GM13977 (cell line): Measurements from ENCODE around the gene ARID1B.

Experiments used
- DNase-seq: peaks from one replicate; pipeline ENCODE4 v3.0.0; 2012; ENCODE audit warnings: low spot score
- CTCF ChIP-seq: IDR thresholded peaks from 2 replicates; pipeline ENCODE4 v1.5.1; 2012; ENCODE audit warnings: mild to moderate bottlenecking, control low read depth; ENCODE audit not compliant: insufficient read depth; ENCODE audit errors: extremely low read depth, missing control alignments
- in situ Hi-C: fragments of 300-500 bp; cut with MboI; formaldehyde crosslinking; loops from one replicate; pipeline ENCODE4 v1.12.0; 2022; ENCODE audit warnings: low sequenced_read_pairs, low pct_unique_long_range_greater_than_20kb, mixed read lengths, inconsistent platforms; ENCODE audit not compliant: unreplicated experiment

The ARID1B gene

DNA sequence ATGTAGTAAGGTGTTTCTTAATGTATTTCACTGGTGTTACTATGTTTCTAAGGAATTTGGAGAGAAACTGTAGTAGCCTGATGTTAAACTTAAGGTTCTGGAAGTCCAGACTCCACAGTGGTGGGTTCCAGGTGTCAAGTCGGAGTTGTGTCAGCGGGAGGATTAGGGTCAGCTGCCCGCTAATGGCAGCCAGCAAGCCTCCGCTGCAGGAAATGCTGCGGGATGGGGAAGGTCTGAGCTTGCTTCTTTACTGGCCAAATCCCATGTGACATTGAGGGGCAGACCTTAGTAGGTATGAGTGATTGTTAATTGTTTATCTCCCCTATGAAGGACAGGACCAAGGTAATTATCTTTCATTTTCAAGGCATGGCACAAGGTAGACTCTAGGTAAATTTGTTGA, 3.7 kb upstream of the ARID1B start:
- no peak for TF ChIP-seq CTCF
- in situ Hi-C loops: loop anchor here (25.0 kb wide), 1 partner anchor 211 kb away; no protein-coding TSS in a partner anchor
- no peak for DNase-seq

- in situ Hi-C loops: loop anchor here (25.0 kb wide), 1 partner anchor 212 kb away; no protein-coding TSS in a partner anchor
- no peak for TF ChIP-seq CTCF
- no peak for DNase-seq
Measured at GRCh38 chr6:156773935-156774852, 3.0 kb upstream of the ARID1B start.

GRCh38 chr6:156774863-156775405, 2.2 kb upstream of the ARID1B start:
- no peak for TF ChIP-seq CTCF
- in situ Hi-C loops: loop anchor here (25.0 kb wide), 1 partner anchor 213 kb away; no protein-coding TSS in a partner anchor
- no peak for DNase-seq

DNA sequence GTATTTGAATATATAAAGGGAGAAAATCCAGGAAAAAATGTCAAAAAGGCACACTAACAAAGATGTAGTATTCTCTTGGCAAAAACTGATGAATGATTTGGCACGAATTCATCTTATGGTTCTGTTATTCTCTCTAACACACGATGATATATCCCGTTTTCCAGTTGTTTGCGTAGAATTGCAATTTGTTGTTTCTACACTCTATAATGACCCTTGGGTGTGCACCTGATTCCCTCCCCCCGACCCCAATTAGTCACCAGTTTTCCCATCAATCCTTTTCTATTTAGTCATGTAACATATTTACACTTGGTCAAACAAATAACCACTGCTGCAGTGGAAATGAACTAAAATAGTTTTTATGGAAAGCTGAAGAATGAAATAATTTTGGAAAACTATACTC, 1.5 kb upstream of the ARID1B start:
- DNase-seq: no peak
- TF ChIP-seq CTCF: no peak
- in situ Hi-C loops: no loop called here

DNA sequence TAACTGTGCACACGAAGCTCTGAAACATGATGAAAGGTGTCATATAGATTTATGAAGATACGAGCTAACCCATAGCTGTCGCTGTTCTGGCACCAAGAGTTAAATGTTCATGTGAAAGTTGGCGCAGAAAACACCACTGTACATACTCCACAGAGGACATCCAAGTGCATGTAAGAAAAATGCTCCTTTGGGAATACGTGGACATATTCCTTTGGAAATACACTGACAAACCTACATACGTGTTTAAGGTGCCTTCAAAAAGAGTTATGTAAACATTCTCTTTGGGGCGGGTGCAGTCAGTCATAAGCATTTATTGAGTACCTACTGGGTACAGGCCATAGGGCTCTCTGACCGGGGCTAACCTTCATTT, 723 bp upstream of the ARID1B start:
- in situ Hi-C loops: no loop called here
- TF ChIP-seq CTCF: peak; percentile 19
- DNase-seq: peak; percentile 58

GRCh38 chr6:156777577-156778453, 637 bp downstream of the ARID1B start:
- in situ Hi-C loops: no loop called here
- TF ChIP-seq CTCF: no peak
- DNase-seq: peak; percentile 76
